Renal pelvis (tissue), 4 donors: Measurements from ENCODE around the gene P3H3. TPM values are rescaled to one million over a fixed set of nuclear protein-coding genes. Genes with fewer than 3 reads are reported as not detected.
"Not testable (repeated sequence)": the region's sequence is repeated elsewhere in the genome, so short reads cannot be mapped to it uniquely, and the experiment has no call there.

Source experiments
- DNase-seq: peaks from one replicate; pipeline ENCODE4 v3.0.0-alpha.2; 2013
- polyA plus RNA-seq, 3 donors: library from polyadenylated mRNA; unstranded; fragments of 120-200 nt; gene quantifications; one replicate each; pipeline ENCODE4 v1.2.1, GENCODE V29; 2013; ENCODE audit not compliant: insufficient read length in 3 of 3

The P3H3 gene
- polyA plus RNA-seq, 3 donors = 35.2 to 48.0 (median 38.3) TPM

DNA sequence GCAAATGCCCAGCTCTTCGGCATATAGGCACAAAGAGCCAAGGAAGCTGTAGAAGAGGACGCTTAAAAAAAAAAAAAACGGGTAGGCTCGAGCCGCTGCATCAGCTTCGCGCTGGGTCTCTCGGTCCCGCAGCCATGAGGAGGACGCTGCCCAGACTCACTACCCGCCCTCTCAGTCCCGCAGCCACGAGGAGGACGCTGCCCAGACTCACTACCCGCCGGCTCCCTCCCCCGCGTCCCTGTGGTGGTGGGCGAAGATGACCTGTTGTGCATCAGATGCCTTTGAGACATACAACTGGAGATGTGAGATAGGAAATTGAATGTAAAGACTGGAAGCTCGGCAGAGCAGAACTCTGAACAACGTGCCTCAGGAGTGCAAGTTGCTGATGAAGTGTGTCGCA is 56.3 kb downstream of the P3H3 start:
- DNase-seq = no peak

DNA sequence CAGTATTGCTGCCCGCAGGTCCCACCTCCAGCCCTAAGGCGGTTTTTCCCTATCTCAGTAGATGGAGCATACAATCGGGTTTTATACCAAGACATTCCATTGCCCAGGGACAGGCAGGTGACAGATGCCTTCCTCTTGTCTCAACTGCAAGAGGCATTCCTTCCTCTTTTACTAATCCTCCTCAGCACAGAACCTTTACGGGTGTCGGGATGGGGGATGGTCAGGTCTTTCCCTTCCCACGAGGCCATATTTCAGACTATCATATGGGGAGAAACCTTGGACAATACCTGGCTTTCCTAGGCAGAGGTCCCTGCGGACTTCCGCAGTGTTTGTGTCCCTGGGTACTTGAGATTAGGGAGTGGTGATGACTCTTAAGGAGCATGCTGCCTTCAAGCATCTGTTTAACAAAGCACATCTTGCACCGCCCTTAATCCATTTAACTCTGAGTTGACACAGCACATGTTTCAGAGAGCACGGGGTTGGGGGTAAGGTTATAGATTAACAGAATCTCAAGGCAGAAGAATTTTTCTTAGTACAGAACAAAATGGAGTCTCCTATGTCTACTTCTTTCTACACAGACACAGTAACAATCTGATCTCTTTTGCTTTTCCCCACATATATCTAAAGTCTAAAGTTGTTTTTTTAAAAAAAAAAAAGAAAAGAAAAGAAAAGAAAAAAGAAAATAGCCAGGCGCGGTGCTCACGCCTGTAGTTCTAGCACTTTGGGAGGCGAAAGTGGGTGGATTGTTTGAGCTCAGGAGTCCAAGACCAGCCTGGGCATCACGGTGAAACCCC is 58.2 kb downstream of the P3H3 start:
- DNase-seq = not testable (repeated sequence)

DNA sequence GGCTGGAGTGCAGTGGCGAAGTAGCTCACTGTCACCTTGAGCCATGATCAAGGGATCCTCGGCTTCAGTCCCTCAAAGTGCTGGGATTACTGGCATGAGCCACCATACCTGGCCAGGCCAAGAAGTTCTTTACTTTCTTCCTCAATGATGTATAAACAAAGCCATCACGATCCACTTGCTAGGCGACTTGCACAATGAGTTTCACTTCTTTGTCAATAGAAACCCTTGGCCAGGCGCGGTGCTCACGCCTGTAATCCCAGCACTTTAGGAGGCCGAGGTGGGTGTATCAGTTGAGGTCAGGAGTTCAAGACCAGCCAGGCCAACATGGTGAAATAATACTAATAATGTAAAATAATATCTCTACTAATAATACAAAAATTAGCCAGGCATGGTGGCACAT is 59.3 kb downstream of the P3H3 start:
- DNase-seq = no peak

DNA sequence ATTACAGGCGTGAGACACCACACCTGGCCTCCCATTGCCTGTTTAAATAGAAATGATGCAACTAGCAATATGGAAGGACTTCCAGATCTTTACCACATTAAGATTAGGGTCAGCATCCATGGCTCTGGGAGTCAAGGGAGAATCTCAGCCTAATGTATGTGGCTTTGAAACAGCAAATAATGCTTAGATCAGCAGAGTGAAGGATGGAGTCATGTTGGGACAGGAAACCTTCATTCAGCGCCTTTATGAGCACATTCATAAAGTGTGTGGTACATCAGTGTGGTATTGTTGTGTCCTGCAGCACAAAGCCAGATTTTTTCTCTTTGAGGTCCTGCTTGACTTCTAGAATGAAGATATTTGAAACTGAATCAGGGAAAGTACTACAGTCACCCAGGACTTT is 60.2 kb downstream of the P3H3 start:
- DNase-seq = no peak

DNA sequence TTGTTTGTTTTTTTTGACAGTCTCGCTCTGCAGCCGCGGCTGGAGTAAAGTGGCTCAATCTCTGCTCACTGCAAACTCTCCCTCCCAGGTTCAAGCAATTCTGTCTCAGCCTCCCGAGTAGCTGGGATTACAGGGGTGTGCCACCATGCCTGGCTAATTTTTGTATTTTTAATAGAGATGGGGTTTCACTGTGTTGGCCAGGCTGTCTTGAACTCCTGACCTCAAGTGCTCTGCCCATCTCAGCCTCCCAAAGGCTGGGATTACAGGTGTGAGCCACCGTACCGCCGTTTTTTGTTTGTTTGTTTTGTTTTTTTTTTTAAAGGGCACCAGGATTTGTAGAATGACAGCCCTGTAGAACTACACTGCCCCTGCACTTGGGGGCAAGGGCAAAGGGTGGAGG is 60.6 kb downstream of the P3H3 start:
- DNase-seq = not testable (repeated sequence)

Other genes starting within 250 kb of the P3H3 start
- 100 to 1,000 TPM; 307 to 315 (median 315) TPM for gene CHD4, start 221.0 kb upstream of the P3H3 start, polyA plus RNA-seq
- gene LPAR5, start 192.4 kb upstream of the P3H3 start, polyA plus RNA-seq = 1 to 10 TPM; 1.1 to 1.5 (median 1.4) TPM
- 1 to 10 TPM; 4.6 to 8.0 (median 7.7) TPM for gene ACRBP, start 181.0 kb upstream of the P3H3 start, polyA plus RNA-seq
- 100 to 1,000 TPM; 112 to 119 (median 119) TPM for gene ING4, start 165.3 kb upstream of the P3H3 start, polyA plus RNA-seq
- 100 to 1,000 TPM in 2 of 3 donors, 10 to 100 TPM in 1; 82.7 to 105 (median 102) TPM for gene ZNF384, start 139.0 kb upstream of the P3H3 start, polyA plus RNA-seq
- 10 to 100 TPM; 12.8 to 15.3 (median 14.3) TPM for gene PIANP, start 127.6 kb upstream of the P3H3 start, polyA plus RNA-seq
- 10 to 100 TPM; 68.4 to 70.3 (median 69.4) TPM for gene COPS7A, start 104.4 kb upstream of the P3H3 start, polyA plus RNA-seq
- 100 to 1,000 TPM; 213 to 247 (median 244) TPM for gene MLF2, start 75.3 kb upstream of the P3H3 start, polyA plus RNA-seq
- 100 to 1,000 TPM; 589 to 718 (median 618) TPM for gene PTMS, start 62.0 kb upstream of the P3H3 start, polyA plus RNA-seq
- 1 to 10 TPM; 1.1 to 2.0 (median 1.4) TPM for gene LAG3, start 55.9 kb upstream of the P3H3 start, polyA plus RNA-seq
- gene CD4, start 38.9 kb upstream of the P3H3 start, polyA plus RNA-seq = 10 to 100 TPM; 31.0 to 33.1 (median 32.1) TPM
- gene GPR162, start 6.6 kb upstream of the P3H3 start, polyA plus RNA-seq = 10 to 100 TPM; 33.9 to 36.0 (median 35.9) TPM
- gene GNB3, start 12.5 kb downstream of the P3H3 start, polyA plus RNA-seq = 10 to 100 TPM in 1 of 3 donors, 1 to 10 TPM in 2; 7.0 to 13.0 (median 9.9) TPM
- 10 to 100 TPM; 27.2 to 37.0 (median 29.7) TPM for gene CDCA3, start 22.9 kb downstream of the P3H3 start, polyA plus RNA-seq
- gene USP5, start 23.7 kb downstream of the P3H3 start, polyA plus RNA-seq = 10 to 100 TPM; 60.3 to 70.2 (median 69.8) TPM
- gene TPI1, start 39.1 kb downstream of the P3H3 start, polyA plus RNA-seq = 100 to 1,000 TPM; 560 to 690 (median 592) TPM
- gene SPSB2, start 44.9 kb downstream of the P3H3 start, polyA plus RNA-seq = 10 to 100 TPM; 14.8 to 16.8 (median 16.8) TPM
- gene LRRC23, start 76.4 kb downstream of the P3H3 start, polyA plus RNA-seq = 10 to 100 TPM; 20.5 to 21.0 (median 20.9) TPM
- gene ENO2, start 86.2 kb downstream of the P3H3 start, polyA plus RNA-seq = 10 to 100 TPM; 12.6 to 17.2 (median 14.1) TPM
- gene ATN1, start 99.6 kb downstream of the P3H3 start, polyA plus RNA-seq = 100 to 1,000 TPM; 116 to 147 (median 131) TPM
- gene RNU7-1, start 115.4 kb downstream of the P3H3 start, polyA plus RNA-seq = 1 to 10 TPM in 1 of 3 donors, not detected in 2; 5.8 TPM
- 100 to 1,000 TPM; 135 to 204 (median 158) TPM for gene C12orf57, start 115.6 kb downstream of the P3H3 start, polyA plus RNA-seq
- 10 to 100 TPM; 21.1 to 25.2 (median 25.1) TPM for gene PTPN6, start 122.9 kb downstream of the P3H3 start, polyA plus RNA-seq
- 100 to 1,000 TPM; 256 to 302 (median 298) TPM for gene PHB2, start 142.3 kb downstream of the P3H3 start, polyA plus RNA-seq
- gene EMG1, start 142.5 kb downstream of the P3H3 start, polyA plus RNA-seq = 10 to 100 TPM; 41.0 to 53.3 (median 50.5) TPM
- gene LPCAT3, start 190.1 kb downstream of the P3H3 start, polyA plus RNA-seq = 10 to 100 TPM; 56.5 to 69.0 (median 66.6) TPM
- gene C1S, start 232.3 kb downstream of the P3H3 start, polyA plus RNA-seq = 10 to 100 TPM; 43.0 to 49.6 (median 47.4) TPM